HCT116 (cell line): Measurements from ENCODE around the gene ATP5PO. TPM values are rescaled to one million over a fixed set of nuclear protein-coding genes. Genes with fewer than 3 reads are reported as not detected.

Source experiments
- ATAC-seq: fragments of 200-7000 bp; cut with Tn5 transposase; 2 replicates; pipeline ENCODE4 v1.9.1; 2020; ENCODE audit warnings: mild to moderate bottlenecking, moderate library complexity
- BruUV-seq: library from RNA; stranded (reverse); fragments of 400-500 nt; replicated peaks from 2 replicates; lab custom pipeline; 2021; lab: Mats Ljungman, UMichigan
- CTCF ChIA-PET: fragments of 300-600 bp; sonication (Branson Sonifier 250); formaldehyde crosslinking; loops from one replicate; lab custom pipeline; 2021; ENCODE audit warnings: antibody characterized with exemption; lab: Charles Lee
- POLR2A ChIA-PET: fragments of 300-600, 350-600 bp; sonication (Branson Sonifier 250); formaldehyde crosslinking; loops from one replicate; lab custom pipeline; 2021; ENCODE audit warnings: antibody characterized with exemption; lab: Charles Lee
- RAD21 ChIA-PET, 2 experiments: fragments of 300-600 bp; sonication (Branson Sonifier 250); formaldehyde crosslinking; loops; one replicate each; lab custom pipeline; 2023; ENCODE audit warnings: low total read pairs in 2 of 2; ENCODE audit not compliant: uncharacterized antibody in 2 of 2, unreplicated experiment in 2 of 2, low non-redundant PET in 1 of 2; lab: Charles Lee
- DNase-seq: peaks from one replicate; pipeline ENCODE4 v3.0.0-alpha.2; 2010; ENCODE audit warnings: low read depth, low spot score
- H2AFZ ChIP-seq: fragments of 200-600 bp; shearing (Covaris generic), sonication (generic); 2 replicates; pipeline ENCODE4 v1.6.1; 2017; ENCODE audit warnings: low read depth, mixed run types, mixed read lengths, antibody characterized with exemption, low read length; ENCODE audit not compliant: poor library complexity, severe bottlenecking
- H3K27ac ChIP-seq: 2 replicates; pipeline ENCODE4 v1.5.1; 2012; ENCODE audit warnings: low read depth, low read length
- H3K27me3 ChIP-seq: fragments of 200-600 bp; sonication (generic); 2 replicates; pipeline ENCODE4 v1.6.1; 2016; ENCODE audit warnings: mixed run types, low read length, mixed read lengths; ENCODE audit not compliant: insufficient read depth
- H3K36me3 ChIP-seq, 2 experiments: fragments of 200-500 bp in 1 of 2; fragments of 200-600 bp in 1 of 2; sonication (Bioruptor generic) in 1 of 2; sonication (generic) in 1 of 2; 2 replicates each; pipeline versions ENCODE4 v1.5.1 to v1.6.1; 2014 to 2016; ENCODE audit warnings: low read length in 2 of 2, inconsistent platforms in 1 of 2, mixed read lengths in 1 of 2, mixed run types in 1 of 2; ENCODE audit not compliant: insufficient read depth in 2 of 2, control insufficient read depth in 1 of 2
- H3K4me1 ChIP-seq, 2 experiments: fragments of 200-600 bp in 1 of 2; sonication (generic) in 1 of 2; 2 replicates each; pipeline versions ENCODE4 v1.5.1 to v1.6.1; 2012 to 2017; ENCODE audit warnings: low read length in 2 of 2, inconsistent platforms in 1 of 2, mild to moderate bottlenecking in 1 of 2, mixed read lengths in 1 of 2, mixed run types in 1 of 2, moderate library complexity in 1 of 2; ENCODE audit not compliant: insufficient read depth in 2 of 2, control insufficient read depth in 1 of 2
- H3K4me2 ChIP-seq: fragments of 200-600 bp; sonication (generic); 2 replicates; pipeline ENCODE4 v1.6.1; 2017; ENCODE audit warnings: mixed run types, low read length, mixed read lengths
- H3K4me3 ChIP-seq, 2 experiments: fragments of 200-600 bp in 1 of 2; sonication (generic) in 1 of 2; replicated peaks in 1 of 2; 2 replicates each; pipeline ENCODE4 v1.5.1; 2011 to 2016; ENCODE audit warnings: low read length in 2 of 2, control low read depth in 1 of 2, low read depth in 1 of 2, mild to moderate bottlenecking in 1 of 2, mixed read lengths in 1 of 2, mixed run types in 1 of 2
- H3K79me2 ChIP-seq: fragments of 200-600 bp; sonication (generic); 2 replicates; pipeline ENCODE4 v1.6.1; 2017; ENCODE audit warnings: mild to moderate bottlenecking, mixed run types, low read length, moderate library complexity, mixed read lengths; ENCODE audit not compliant: insufficient read depth
- H3K9ac ChIP-seq: fragments of 200-600 bp; sonication (generic); 2 replicates; pipeline ENCODE4 v1.6.1; 2016; ENCODE audit warnings: low read length, mixed read lengths
- H3K9me2 ChIP-seq: fragments of 200-600 bp; sonication (generic), shearing (Covaris generic); 2 replicates; pipeline ENCODE4 v1.6.1; 2017; ENCODE audit warnings: mixed run types, mild to moderate bottlenecking, moderate library complexity; ENCODE audit not compliant: insufficient read depth
- H3K9me3 ChIP-seq, 2 experiments: fragments of 200-500 bp in 1 of 2; fragments of 200-600 bp in 1 of 2; sonication (Bioruptor generic) in 1 of 2; sonication (generic) in 1 of 2; 2 replicates each; pipeline ENCODE4 v1.6.1; 2014 to 2017; ENCODE audit warnings: low read length in 2 of 2, mixed read lengths in 2 of 2, inconsistent platforms in 1 of 2, low read depth in 1 of 2, mild to moderate bottlenecking in 1 of 2, mixed run types in 1 of 2, moderate library complexity in 1 of 2; ENCODE audit not compliant: control insufficient read depth in 1 of 2, insufficient read depth in 1 of 2
- H4K20me1 ChIP-seq: fragments of 200-600 bp; sonication (generic), shearing (Covaris generic); 2 replicates; pipeline ENCODE4 v1.6.1; 2017; ENCODE audit warnings: mixed run types, mild to moderate bottlenecking, moderate library complexity; ENCODE audit not compliant: insufficient read depth
- FOSL1 ChIP-seq: IDR thresholded peaks from 2 replicates; pipeline ENCODE4 v1.6.1; 2012; ENCODE audit warnings: low read depth
- JUND ChIP-seq: IDR thresholded peaks from 2 replicates; pipeline ENCODE4 v1.6.1; 2012
- POLR2A ChIP-seq: IDR thresholded peaks from 2 replicates; pipeline ENCODE4 v1.7.0; 2011; ENCODE audit warnings: borderline replicate concordance; ENCODE audit not compliant: insufficient read depth, insufficient read length; ENCODE audit errors: extremely low read depth
- POLR2AphosphoS5 ChIP-seq: IDR thresholded peaks from 2 replicates; pipeline ENCODE4 v1.6.1; 2011; ENCODE audit warnings: mild to moderate bottlenecking, low read depth, low read length, moderate library complexity
- RAD21 ChIP-seq: IDR thresholded peaks from 2 replicates; pipeline ENCODE4 v1.6.1; 2012; ENCODE audit warnings: low read depth, mild to moderate bottlenecking
- TCF7L2 ChIP-seq: IDR thresholded peaks from 2 replicates; pipeline ENCODE4 v1.7.0; 2011; ENCODE audit warnings: borderline replicate concordance, inconsistent platforms; ENCODE audit not compliant: insufficient read depth, insufficient read length; ENCODE audit errors: extremely low read depth
- ZBTB33 ChIP-seq: IDR thresholded peaks from 2 replicates; pipeline ENCODE4 v1.6.1; 2011; ENCODE audit warnings: mild to moderate bottlenecking, low read length, moderate library complexity; ENCODE audit not compliant: insufficient replicate concordance; ENCODE audit errors: extremely low read depth
- ZFX ChIP-seq: fragments of 450-650 bp; IDR thresholded peaks from 2 replicates; pipeline ENCODE4 v1.6.1; 2017
- intact Hi-C: fragments of 100-400 bp; cut with micrococcal nuclease; formaldehyde crosslinking; loops from 2 replicates; pipeline ENCODE4 v1.10.0; 2022
- total RNA-seq: library from RNA; stranded (reverse); gene quantifications from one replicate; pipeline ENCODE4 v1.2.1, GENCODE V29; 2021; ENCODE audit not compliant: unreplicated experiment
- TF ChIP-seq, protein P1 (sequence below): IDR thresholded peaks from 2 replicates; pipeline ENCODE4 v1.6.1; 2012; ENCODE audit warnings: low read depth

Gene ATP5PO
- total RNA-seq, 1 experiment from 2014 or later: 238 TPM

- Histone ChIP-seq H3K27ac (no peak overlapping the region), H3K9ac (peak overlapping the region; percentile 98), H3K36me3 (peaks cover 22 to 25% of the 10 kb centered on the region in 2 experiments; a peak in 3 of 4 replicates), H3K9me2 (no peaks in the 10 kb centered on the region), H3K4me2 (peak overlapping the region; percentile 86), H3K27me3 (no peaks in the 10 kb centered on the region), H3K79me2 (peaks cover 45% of the 10 kb centered on the region), H2AFZ (peak overlapping the region; percentile 100), H3K4me3 (peak overlapping the region; percentile 99 to 100), H3K4me1 (peaks cover 8 to 16% of the 10 kb centered on the region in 2 experiments; a peak in 3 of 4 replicates), H3K9me3 (no peaks in the 10 kb centered on the region), H4K20me1 (no peaks in the 10 kb centered on the region)
- no peak for TF ChIP-seq TCF7L2
- peak; percentile 2 for TF ChIP-seq POLR2A
- no TSS peak for BruUV-seq
- ChIA-PET POLR2A (no interaction called here), CTCF (no interaction called here), RAD21 (no interaction called here)
- ATAC-seq (no peak), DNase-seq (no peak)
- intact Hi-C loops: no loop called here
Observed at GRCh38 chr21:33916200-33916567, 580 bp upstream of the ATP5PO start.

- no TSS peak for BruUV-seq
- H3K36me3 ChIP-seq: peaks cover 38 to 39% of the 10 kb centered on the region in 2 experiments
- H3K27me3 ChIP-seq: no peaks in the 10 kb centered on the region
- intact Hi-C loops: no loop called here
- H3K4me3 ChIP-seq: peak overlapping the region; percentile 99 to 100
- RAD21 ChIA-PET: no interaction called here
- H3K9me2 ChIP-seq: no peaks in the 10 kb centered on the region
- peak overlapping the region; percentile 86 for H3K4me2 ChIP-seq
- peaks cover 60% of the 10 kb centered on the region for H3K79me2 ChIP-seq
- POLR2A ChIA-PET: no interaction called here
- no peak overlapping the region for H3K27ac ChIP-seq
- CTCF ChIA-PET: interaction anchor here (1.4 kb wide), 1 partner anchor 434 kb away, joined by 4 read pairs; no protein-coding TSS in a partner anchor
- H3K4me1 ChIP-seq: peaks cover 8 to 16% of the 10 kb centered on the region in 2 experiments; a peak in 3 of 4 replicates
- ATAC-seq (no peak), DNase-seq (no peak)
- TF ChIP-seq FOSL1 (no peak), RAD21 (no peak), ZFX (no peak), POLR2AphosphoS5 (no peak), JUND (no peak), POLR2A (no peak), ZBTB33 (no peak)
- TF ChIP-seq, protein P1, sequence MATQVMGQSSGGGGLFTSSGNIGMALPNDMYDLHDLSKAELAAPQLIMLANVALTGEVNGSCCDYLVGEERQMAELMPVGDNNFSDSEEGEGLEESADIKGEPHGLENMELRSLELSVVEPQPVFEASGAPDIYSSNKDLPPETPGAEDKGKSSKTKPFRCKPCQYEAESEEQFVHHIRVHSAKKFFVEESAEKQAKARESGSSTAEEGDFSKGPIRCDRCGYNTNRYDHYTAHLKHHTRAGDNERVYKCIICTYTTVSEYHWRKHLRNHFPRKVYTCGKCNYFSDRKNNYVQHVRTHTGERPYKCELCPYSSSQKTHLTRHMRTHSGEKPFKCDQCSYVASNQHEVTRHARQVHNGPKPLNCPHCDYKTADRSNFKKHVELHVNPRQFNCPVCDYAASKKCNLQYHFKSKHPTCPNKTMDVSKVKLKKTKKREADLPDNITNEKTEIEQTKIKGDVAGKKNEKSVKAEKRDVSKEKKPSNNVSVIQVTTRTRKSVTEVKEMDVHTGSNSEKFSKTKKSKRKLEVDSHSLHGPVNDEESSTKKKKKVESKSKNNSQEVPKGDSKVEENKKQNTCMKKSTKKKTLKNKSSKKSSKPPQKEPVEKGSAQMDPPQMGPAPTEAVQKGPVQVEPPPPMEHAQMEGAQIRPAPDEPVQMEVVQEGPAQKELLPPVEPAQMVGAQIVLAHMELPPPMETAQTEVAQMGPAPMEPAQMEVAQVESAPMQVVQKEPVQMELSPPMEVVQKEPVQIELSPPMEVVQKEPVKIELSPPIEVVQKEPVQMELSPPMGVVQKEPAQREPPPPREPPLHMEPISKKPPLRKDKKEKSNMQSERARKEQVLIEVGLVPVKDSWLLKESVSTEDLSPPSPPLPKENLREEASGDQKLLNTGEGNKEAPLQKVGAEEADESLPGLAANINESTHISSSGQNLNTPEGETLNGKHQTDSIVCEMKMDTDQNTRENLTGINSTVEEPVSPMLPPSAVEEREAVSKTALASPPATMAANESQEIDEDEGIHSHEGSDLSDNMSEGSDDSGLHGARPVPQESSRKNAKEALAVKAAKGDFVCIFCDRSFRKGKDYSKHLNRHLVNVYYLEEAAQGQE: no peak
- no peaks in the 10 kb centered on the region for H4K20me1 ChIP-seq
- no peaks in the 10 kb centered on the region for H3K9me3 ChIP-seq
- H3K9ac ChIP-seq: peak overlapping the region; percentile 98; the same call in 1 of the 2 replicates
- no peak overlapping the region for H2AFZ ChIP-seq
Observed at GRCh38 chr21:33914188-33914587, 1.4 kb downstream of the ATP5PO start.
